ENCODE data around the gene LYRM7. TPM values are rescaled to one million over a fixed set of nuclear protein-coding genes. Genes with fewer than 3 reads are reported as not detected.

Gene LYRM7
- total RNA-seq, 1 donor from 2014 or later, result 6.1 TPM

DNA sequence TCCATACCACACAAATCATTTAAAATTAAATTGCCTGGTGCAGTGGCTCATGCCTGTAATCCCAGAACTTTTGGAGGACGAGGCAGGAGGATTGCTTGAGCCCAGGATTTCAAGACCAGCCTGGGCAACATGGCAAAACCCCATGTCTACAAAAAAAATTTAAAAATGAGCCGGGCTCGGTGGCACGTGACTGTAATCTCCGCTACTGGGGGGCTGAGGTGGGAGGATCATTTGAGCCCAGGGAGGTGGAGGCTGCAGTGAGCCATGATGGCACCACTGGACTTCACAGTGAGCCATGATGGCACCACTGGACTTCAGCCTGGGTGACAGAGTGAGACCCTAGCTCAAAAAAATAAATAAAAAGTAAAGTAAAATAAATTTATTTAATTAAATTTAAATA lies 40.9 kb downstream of the LYRM7 start:
- TF ChIP-seq, protein P1, sequence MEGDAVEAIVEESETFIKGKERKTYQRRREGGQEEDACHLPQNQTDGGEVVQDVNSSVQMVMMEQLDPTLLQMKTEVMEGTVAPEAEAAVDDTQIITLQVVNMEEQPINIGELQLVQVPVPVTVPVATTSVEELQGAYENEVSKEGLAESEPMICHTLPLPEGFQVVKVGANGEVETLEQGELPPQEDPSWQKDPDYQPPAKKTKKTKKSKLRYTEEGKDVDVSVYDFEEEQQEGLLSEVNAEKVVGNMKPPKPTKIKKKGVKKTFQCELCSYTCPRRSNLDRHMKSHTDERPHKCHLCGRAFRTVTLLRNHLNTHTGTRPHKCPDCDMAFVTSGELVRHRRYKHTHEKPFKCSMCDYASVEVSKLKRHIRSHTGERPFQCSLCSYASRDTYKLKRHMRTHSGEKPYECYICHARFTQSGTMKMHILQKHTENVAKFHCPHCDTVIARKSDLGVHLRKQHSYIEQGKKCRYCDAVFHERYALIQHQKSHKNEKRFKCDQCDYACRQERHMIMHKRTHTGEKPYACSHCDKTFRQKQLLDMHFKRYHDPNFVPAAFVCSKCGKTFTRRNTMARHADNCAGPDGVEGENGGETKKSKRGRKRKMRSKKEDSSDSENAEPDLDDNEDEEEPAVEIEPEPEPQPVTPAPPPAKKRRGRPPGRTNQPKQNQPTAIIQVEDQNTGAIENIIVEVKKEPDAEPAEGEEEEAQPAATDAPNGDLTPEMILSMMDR (IDR thresholded peaks at IDR 0.05; ENCODE audit: unreplicated experiment), result no peak
- Mint-ChIP-seq H3K36me3 (ENCODE audit: insufficient read depth) (no peaks in the 10 kb centered on the region), H3K4me3 (ENCODE audit: low read depth) (no peak overlapping the region), H3K9me3 (ENCODE audit: low read depth) (no peaks in the 10 kb centered on the region), H3K27me3 (no peaks in the 10 kb centered on the region), H3K4me1 (ENCODE audit: low read depth) (peaks cover 4% of the 10 kb centered on the region), H3K27ac (no peak overlapping the region)
- DNase-seq (ENCODE audit: low spot score, unreplicated experiment), result no peak

- TF ChIP-seq, protein P1 (IDR thresholded peaks at IDR 0.05; ENCODE audit: unreplicated experiment), result no peak
- Mint-ChIP-seq H3K27ac (no peak overlapping the region), H3K27me3 (no peaks in the 10 kb centered on the region), H3K36me3 (ENCODE audit: insufficient read depth) (no peaks in the 10 kb centered on the region), H3K9me3 (ENCODE audit: low read depth) (no peaks in the 10 kb centered on the region), H3K4me3 (ENCODE audit: low read depth) (no peak overlapping the region), H3K4me1 (ENCODE audit: low read depth) (peaks cover 2% of the 10 kb centered on the region)
- no peak for DNase-seq (ENCODE audit: low spot score, unreplicated experiment)
Measured at GRCh38 chr5:131212471-131213021, 41.8 kb downstream of the LYRM7 start.

GRCh38 chr5:131214609-131215227 lies 44.0 kb downstream of the LYRM7 start:
- Mint-ChIP-seq H3K27ac (no peak overlapping the region), H3K27me3 (no peaks in the 10 kb centered on the region), H3K4me1 (ENCODE audit: low read depth) (peaks cover 2% of the 10 kb centered on the region), H3K4me3 (ENCODE audit: low read depth) (no peak overlapping the region), H3K9me3 (ENCODE audit: low read depth) (no peaks in the 10 kb centered on the region), H3K36me3 (ENCODE audit: insufficient read depth) (no peaks in the 10 kb centered on the region)
- TF ChIP-seq, protein P1 (IDR thresholded peaks at IDR 0.05; ENCODE audit: unreplicated experiment), result no peak
- no peak for DNase-seq (ENCODE audit: low spot score, unreplicated experiment)

GRCh38 chr5:131217791-131218190 lies 47.0 kb downstream of the LYRM7 start:
- Mint-ChIP-seq H3K36me3 (ENCODE audit: insufficient read depth) (no peaks in the 10 kb centered on the region), H3K27ac (no peak overlapping the region), H3K27me3 (no peaks in the 10 kb centered on the region), H3K4me1 (ENCODE audit: low read depth) (no peaks in the 10 kb centered on the region), H3K9me3 (ENCODE audit: low read depth) (no peaks in the 10 kb centered on the region), H3K4me3 (ENCODE audit: low read depth) (no peak overlapping the region)
- TF ChIP-seq, protein P1 (IDR thresholded peaks at IDR 0.05; ENCODE audit: unreplicated experiment), result no peak
- no peak for DNase-seq (ENCODE audit: low spot score, unreplicated experiment)

GRCh38 chr5:131218392-131218791 lies 47.6 kb downstream of the LYRM7 start:
- Mint-ChIP-seq H3K9me3 (ENCODE audit: low read depth) (no peaks in the 10 kb centered on the region), H3K4me1 (ENCODE audit: low read depth) (no peaks in the 10 kb centered on the region), H3K27me3 (no peaks in the 10 kb centered on the region), H3K27ac (no peak overlapping the region), H3K36me3 (ENCODE audit: insufficient read depth) (no peaks in the 10 kb centered on the region), H3K4me3 (ENCODE audit: low read depth) (no peak overlapping the region)
- DNase-seq (ENCODE audit: low spot score, unreplicated experiment), result no peak
- TF ChIP-seq, protein P1 (IDR thresholded peaks at IDR 0.05; ENCODE audit: unreplicated experiment), result no peak

All from progenitor cell of endocrine pancreas (in vitro differentiated cells).